OCI-LY3 (cell line): ENCODE data around the gene SH2D3A.

Experiments
- H2AFZ ChIP-seq: fragments of 200-600, 300-600 bp; shearing (Covaris generic); 2 replicates; pipeline ENCODE4 v1.6.0; 2014; ENCODE audit warnings: antibody characterized with exemption, low read depth, low read length
- H3K27ac ChIP-seq: fragments of 200-600, 300-600 bp; sonication (generic); 2 replicates; pipeline ENCODE4 v1.5.1; 2014; ENCODE audit warnings: mild to moderate bottlenecking, low read length, moderate library complexity, mixed read lengths
- H3K27me3 ChIP-seq: fragments of 200-600, 300-600 bp; sonication (generic); 2 replicates; pipeline ENCODE4 v1.6.1; 2014; ENCODE audit warnings: low read depth, low read length, mixed read lengths
- H3K36me3 ChIP-seq: fragments of 200-600, 300-600 bp; sonication (generic); replicated peaks from 2 replicates; pipeline ENCODE3; 2014; ENCODE audit warnings: low read depth, low read length, mixed read lengths
- H3K4me1 ChIP-seq: fragments of 300-600, 200-600 bp; sonication (generic); 2 replicates; pipeline ENCODE4 v1.6.1; 2014; ENCODE audit warnings: low read length, mixed read lengths
- H3K4me2 ChIP-seq: fragments of 200-600, 300-600 bp; sonication (generic); 2 replicates; pipeline ENCODE4 v1.6.1; 2014; ENCODE audit warnings: low read length, mixed read lengths
- H3K4me3 ChIP-seq: fragments of 300-600, 200-600 bp; sonication (generic); 2 replicates; pipeline ENCODE4 v1.5.1; 2014; ENCODE audit warnings: antibody characterized with exemption, mild to moderate bottlenecking, low read length, moderate library complexity
- H3K79me2 ChIP-seq: fragments of 300-600, 200-600 bp; shearing (Covaris generic); 2 replicates; pipeline ENCODE4 v1.6.1; 2014; ENCODE audit warnings: mild to moderate bottlenecking, low read length, mixed read lengths
- H3K9ac ChIP-seq: fragments of 300-600, 200-600 bp; shearing (Covaris generic); 2 replicates; pipeline ENCODE4 v1.6.0; 2014; ENCODE audit warnings: mild to moderate bottlenecking, low read length, moderate library complexity
- H3K9me3 ChIP-seq: fragments of 200-600, 300-600 bp; shearing (Covaris generic); 2 replicates; pipeline ENCODE4 v1.6.1; 2014; ENCODE audit warnings: low read length, mixed read lengths; ENCODE audit not compliant: insufficient read depth
- H4K20me1 ChIP-seq: fragments of 200-600, 300-600 bp; sonication (generic); 2 replicates; pipeline ENCODE4 v1.6.1; 2016; ENCODE audit warnings: low read length, mixed read lengths; ENCODE audit not compliant: insufficient read depth
- CTCF ChIP-seq: fragments of 200-600, 300-600 bp; sonication (generic); IDR thresholded peaks from 2 replicates; pipeline ENCODE4 v1.5.1; 2014; ENCODE audit warnings: antibody characterized with exemption, low read length, low read depth
- EZH2phosphoT487 ChIP-seq: fragments of 200-600 bp; shearing (Covaris generic); IDR thresholded peaks from 2 replicates; pipeline ENCODE4 v1.6.1; 2018; ENCODE audit warnings: antibody characterized with exemption, mixed run types, low read depth

SH2D3A gene

DNA sequence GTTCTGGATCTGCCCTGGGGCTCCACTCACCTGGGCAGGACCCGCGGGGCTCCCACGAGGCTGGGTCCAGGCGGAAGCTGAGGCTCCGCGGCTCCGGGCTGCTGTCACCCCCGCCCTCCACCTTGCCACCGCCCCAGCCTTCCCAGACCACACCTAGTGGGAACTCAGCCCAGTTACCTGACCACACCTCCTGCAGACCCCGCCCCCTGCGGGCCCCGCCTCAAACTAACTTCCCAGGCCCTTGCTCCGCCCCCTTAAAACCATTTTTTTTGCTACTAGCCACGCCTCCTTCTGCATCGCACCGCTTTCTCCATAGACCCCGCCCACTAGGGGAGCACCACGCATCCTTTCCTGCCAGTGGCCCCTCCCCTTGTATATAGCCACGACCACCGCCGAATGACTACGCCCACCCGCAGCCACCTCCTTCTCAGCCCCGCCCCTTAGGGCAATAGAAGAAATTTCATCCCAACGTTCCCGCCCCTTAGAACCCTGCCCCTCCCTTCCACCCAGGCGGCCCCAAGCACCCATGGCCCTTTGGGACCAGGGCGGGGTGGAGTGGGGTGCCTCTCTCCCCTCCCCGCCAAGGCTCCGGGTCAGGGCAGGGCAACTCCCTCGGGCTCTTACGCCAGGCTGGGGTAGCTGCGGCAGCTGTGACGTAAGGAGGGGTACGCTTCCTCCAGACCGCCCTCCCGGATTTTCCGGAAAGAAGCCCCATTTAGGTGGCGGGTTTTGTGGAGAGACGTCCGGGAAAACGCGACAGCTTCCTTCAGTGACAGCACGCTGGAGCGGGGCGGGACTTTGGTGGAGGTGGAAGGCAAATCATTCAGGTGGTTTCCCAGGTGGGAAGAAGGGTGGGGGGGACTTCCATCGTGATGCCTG, at the start of gene SH2D3A:
SH2D3A (minus strand) TSS at position 79 of the 879 bp plus-strand sequence. CDS start 3,687 bp downstream, outside the sequence.
- H4K20me1 ChIP-seq = no peaks in the 10 kb centered on the region
- peaks cover under 1% of the 10 kb centered on the region; the same call in 1 of the 2 replicates for H3K79me2 ChIP-seq
- H3K9ac ChIP-seq = peak within 1 kb of the TSS; percentile 69
- peaks cover 32% of the 10 kb centered on the region for H3K4me1 ChIP-seq
- no peaks in the 10 kb centered on the region for H3K36me3 ChIP-seq
- peak within 1 kb of the TSS; percentile 86 for H3K4me3 ChIP-seq
- TF ChIP-seq EZH2phosphoT487 = no peak
- peak within 1 kb of the TSS; percentile 43 for H3K27ac ChIP-seq
- no peaks in the 10 kb centered on the region; the same call in 1 of the 2 replicates for H3K27me3 ChIP-seq
- H3K9me3 ChIP-seq = no peaks in the 10 kb centered on the region
- peak within 1 kb of the TSS; percentile 81; the same call in 1 of the 2 replicates for H2AFZ ChIP-seq
- H3K4me2 ChIP-seq = peak within 1 kb of the TSS; percentile 88

DNA sequence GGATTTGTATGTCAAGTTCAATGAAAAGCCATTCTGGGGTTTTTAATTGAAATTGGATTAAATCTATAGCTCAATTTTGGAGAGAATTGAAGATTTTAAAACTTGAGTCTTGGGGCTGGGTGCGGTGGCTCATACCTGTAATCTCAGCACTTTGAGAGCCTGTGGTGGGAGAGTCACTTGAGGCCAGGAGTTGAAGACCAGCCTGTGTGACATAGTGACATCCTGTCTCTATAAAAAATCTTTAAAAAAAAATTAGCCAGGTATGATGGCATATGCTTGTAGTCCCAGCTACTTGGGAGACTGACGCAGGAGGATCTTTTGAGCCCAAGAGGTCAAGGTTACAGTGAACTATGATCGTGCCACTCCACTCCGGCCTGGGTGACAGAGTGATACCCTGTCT, 46.4 kb upstream of the SH2D3A start:
- no peak for TF ChIP-seq EZH2phosphoT487
- TF ChIP-seq CTCF = no peak
- Histone ChIP-seq H3K27me3 (no peaks in the 10 kb centered on the region), H3K4me3 (no peak overlapping the region), H4K20me1 (peaks cover 72% of the 10 kb centered on the region), H3K9me3 (no peaks in the 10 kb centered on the region), H3K9ac (no peak overlapping the region), H3K4me1 (peaks cover 6% of the 10 kb centered on the region), H3K27ac (no peak overlapping the region), H3K4me2 (no peak overlapping the region), H3K36me3 (peaks cover 32% of the 10 kb centered on the region), H2AFZ (no peak overlapping the region), H3K79me2 (peaks cover 69% of the 10 kb centered on the region)

GRCh38 chr19:6812612-6813011, 45.4 kb upstream of the SH2D3A start:
- peaks cover 30% of the 10 kb centered on the region for H3K36me3 ChIP-seq
- no peak overlapping the region for H3K9ac ChIP-seq
- peaks cover 6% of the 10 kb centered on the region for H3K4me1 ChIP-seq
- TF ChIP-seq CTCF = no peak
- no peak for TF ChIP-seq EZH2phosphoT487
- H2AFZ ChIP-seq = no peak overlapping the region
- no peak overlapping the region for H3K4me2 ChIP-seq
- no peak overlapping the region for H3K4me3 ChIP-seq
- H3K27ac ChIP-seq = no peak overlapping the region
- H3K27me3 ChIP-seq = no peaks in the 10 kb centered on the region
- H3K9me3 ChIP-seq = no peaks in the 10 kb centered on the region
- peaks cover 70% of the 10 kb centered on the region for H4K20me1 ChIP-seq
- peaks cover 59% of the 10 kb centered on the region for H3K79me2 ChIP-seq

GRCh38 chr19:6811906-6812305, 44.7 kb upstream of the SH2D3A start:
- H3K27me3 ChIP-seq = no peaks in the 10 kb centered on the region
- H3K27ac ChIP-seq = no peak overlapping the region
- no peaks in the 10 kb centered on the region for H3K9me3 ChIP-seq
- H3K4me1 ChIP-seq = peaks cover 4% of the 10 kb centered on the region
- H2AFZ ChIP-seq = no peak overlapping the region
- peaks cover 58% of the 10 kb centered on the region for H3K79me2 ChIP-seq
- H3K36me3 ChIP-seq = peaks cover 26% of the 10 kb centered on the region
- H3K4me2 ChIP-seq = no peak overlapping the region
- H4K20me1 ChIP-seq = peaks cover 71% of the 10 kb centered on the region
- no peak for TF ChIP-seq CTCF
- no peak for TF ChIP-seq EZH2phosphoT487
- H3K4me3 ChIP-seq = no peak overlapping the region
- no peak overlapping the region for H3K9ac ChIP-seq
